NCI-H2029 treated with DMSO at 0.1 percent for 48 hours (cell line): ENCODE results near the gene C17orf107.

Experiments used
- DNase-seq: peaks from one replicate; lab custom pipeline; 2025; lab: John Stamatoyannopoulos, UW

Gene C17orf107

GRCh38 chr17:4935650-4936049 lies 36.3 kb downstream of the C17orf107 start:
- no peak for DNase-seq

- DNase-seq = no peak
These were observed 37.1 kb downstream of the C17orf107 start for GRCh38 chr17:4936436-4936835.

- DNase-seq = no peak
These were observed 38.2 kb downstream of the C17orf107 start for GRCh38 chr17:4937553-4937952.

- DNase-seq = no peak
These were observed 38.7 kb downstream of the C17orf107 start for GRCh38 chr17:4938069-4938491.

- DNase-seq = no peak
These were observed 39.6 kb downstream of the C17orf107 start for GRCh38 chr17:4938688-4939545.

- DNase-seq = no peak
These were observed 40.1 kb downstream of the C17orf107 start for GRCh38 chr17:4939546-4939795.

- peak; percentile 88 for DNase-seq
These were observed 40.6 kb downstream of the C17orf107 start, which contains the start of the genes RNF167 and SLC25A11 for GRCh38 chr17:4939796-4940554. Gene RNF167 (plus strand): TSS chr17:4940268. CDS start chr17:4940910, 642 bp downstream. Gene SLC25A11 (minus strand): TSS chr17:4940046. CDS start chr17:4939910, 136 bp downstream.

GRCh38 chr17:4940555-4941318 lies 41.4 kb downstream of the C17orf107 start:
- no peak for DNase-seq

GRCh38 chr17:4941319-4941610 lies 41.9 kb downstream of the C17orf107 start:
- DNase-seq = no peak

- DNase-seq = no peak
These were observed 43.6 kb downstream of the C17orf107 start for GRCh38 chr17:4942760-4943508.

- no peak for DNase-seq
These were observed 44.8 kb downstream of the C17orf107 start for GRCh38 chr17:4944163-4944553.

- DNase-seq = no peak
These were observed 45.3 kb downstream of the C17orf107 start for GRCh38 chr17:4944554-4945175.

GRCh38 chr17:4945176-4945943 lies 46.0 kb downstream of the C17orf107 start:
- no peak for DNase-seq

- DNase-seq = no peak
These were observed 46.6 kb downstream of the C17orf107 start for GRCh38 chr17:4945944-4946280.

GRCh38 chr17:4946312-4946976 lies 47.1 kb downstream of the C17orf107 start:
- no peak for DNase-seq

- no peak for DNase-seq
These were observed 47.7 kb downstream of the C17orf107 start for GRCh38 chr17:4947010-4947410.

- no peak for DNase-seq
These were observed 48.3 kb downstream of the C17orf107 start for GRCh38 chr17:4947411-4948165.

- no peak for DNase-seq
These were observed 49.0 kb downstream of the C17orf107 start, which contains the start of gene PFN1 for GRCh38 chr17:4948166-4948930. Gene PFN1 (minus strand): TSS chr17:4948530. CDS start chr17:4948394, 136 bp downstream.

GRCh38 chr17:4948931-4949320 lies 49.6 kb downstream of the C17orf107 start:
- no peak for DNase-seq
